GM21528 (cell line): ENCODE results near the gene TBC1D19.
"Not testable (repeated sequence)": the region's sequence is repeated elsewhere in the genome, so short reads cannot be mapped to it uniquely, and the experiment has no call there.

Experiments used
- ATAC-seq: cut with Tn5 transposase; IDR thresholded peaks from one replicate; pipeline ENCODE4 v1.9.1; 2021; ENCODE audit warnings: mild to moderate bottlenecking, moderate library complexity; ENCODE audit not compliant: unreplicated experiment, low FRiP score

The TBC1D19 gene

DNA sequence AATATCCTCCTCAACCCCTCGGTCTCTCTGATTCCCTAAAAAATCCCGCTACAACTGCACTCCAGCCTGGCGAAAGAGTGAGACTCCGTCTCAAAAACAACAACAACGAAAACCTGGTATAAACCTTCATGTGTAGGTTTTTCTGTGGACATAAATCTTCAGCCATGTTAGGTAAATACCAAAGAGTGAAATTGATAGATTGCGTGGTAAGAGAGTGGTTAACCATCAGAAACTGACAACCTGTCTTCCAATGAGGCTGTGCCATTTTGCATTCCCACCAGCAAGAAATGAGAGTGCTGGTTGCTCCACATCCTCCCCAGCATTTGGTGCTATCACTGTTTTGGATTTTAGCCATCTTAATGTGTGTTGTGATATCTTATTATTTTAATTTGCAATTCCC, 10.9 kb downstream of the TBC1D19 start:
- no peak for ATAC-seq

- ATAC-seq = no peak
Observed at GRCh38 chr4:26596843-26597242, 13.0 kb downstream of the TBC1D19 start.

- no peak for ATAC-seq
Observed at GRCh38 chr4:26601204-26601603, 17.3 kb downstream of the TBC1D19 start.

GRCh38 chr4:26607776-26608175, 23.9 kb downstream of the TBC1D19 start:
- no peak for ATAC-seq

DNA sequence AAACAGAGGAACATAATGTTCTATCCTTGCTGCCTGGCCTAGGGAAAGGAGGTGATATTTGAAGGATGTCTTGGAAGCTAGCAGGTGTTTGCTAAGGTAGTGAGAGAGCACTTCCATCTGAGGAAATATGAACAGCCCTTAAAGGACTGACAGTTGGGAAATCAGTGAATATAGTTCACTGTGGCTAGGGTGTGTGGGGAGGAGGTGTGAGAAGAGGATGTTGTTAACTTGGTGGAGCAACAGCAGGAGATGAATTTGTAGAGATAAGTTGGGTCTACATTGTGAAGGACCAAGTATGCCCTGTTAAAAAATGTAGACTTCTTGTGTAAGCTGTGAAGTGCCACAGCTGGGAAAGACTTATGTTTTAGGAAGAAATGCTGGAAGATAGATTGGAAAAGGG, 25.5 kb downstream of the TBC1D19 start:
- no peak for ATAC-seq

- no peak for ATAC-seq
Observed at GRCh38 chr4:26609868-26610267, 26.0 kb downstream of the TBC1D19 start.

GRCh38 chr4:26611372-26611771, 27.5 kb downstream of the TBC1D19 start:
- no peak for ATAC-seq

- ATAC-seq = no peak
Observed at GRCh38 chr4:26611885-26612284, 28.0 kb downstream of the TBC1D19 start.

DNA sequence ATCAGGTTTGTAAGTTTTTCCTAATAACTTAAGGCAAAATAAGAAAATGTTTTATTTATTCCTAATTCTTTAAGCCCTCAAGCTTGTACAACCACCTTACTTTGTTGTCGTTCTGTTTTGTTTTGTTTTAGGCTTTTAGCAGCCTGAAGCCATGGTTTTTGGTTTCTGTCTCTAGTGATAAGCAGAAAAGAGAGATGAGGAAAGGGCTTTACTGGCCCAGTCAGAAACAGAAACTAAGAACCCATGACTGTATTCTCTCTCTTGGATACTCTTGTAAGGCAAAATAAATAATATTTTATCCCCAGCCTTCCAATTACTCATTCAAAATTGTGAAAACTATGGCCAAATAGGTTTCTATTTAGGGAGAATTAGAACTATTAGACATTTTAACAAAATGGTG, 29.4 kb downstream of the TBC1D19 start:
- no peak for ATAC-seq

DNA sequence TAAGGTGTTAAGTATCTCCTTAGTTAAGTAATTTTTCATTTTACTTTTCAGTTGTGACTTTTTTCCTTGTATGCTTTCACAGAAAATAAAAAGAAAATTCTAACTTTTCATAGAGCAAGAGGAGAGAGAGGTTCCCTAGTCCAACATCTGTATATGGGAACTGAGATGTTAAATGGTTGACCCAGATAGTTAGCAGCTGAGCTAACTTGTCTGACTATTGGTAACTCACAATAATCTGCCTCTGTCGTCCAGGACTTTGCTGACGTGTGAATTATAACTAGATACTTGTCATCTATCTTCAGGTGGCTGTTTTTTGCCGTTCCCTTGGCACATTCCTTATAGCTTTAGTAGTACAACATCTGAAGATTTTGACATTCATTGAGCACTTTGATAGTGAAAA, 29.9 kb downstream of the TBC1D19 start:
- ATAC-seq = no peak

- no peak for ATAC-seq
Observed at GRCh38 chr4:26619784-26620183, 35.9 kb downstream of the TBC1D19 start.

- ATAC-seq = no peak
Observed at GRCh38 chr4:26621366-26621765, 37.5 kb downstream of the TBC1D19 start.

- no peak for ATAC-seq
Observed at GRCh38 chr4:26622913-26623312, 39.0 kb downstream of the TBC1D19 start.

DNA sequence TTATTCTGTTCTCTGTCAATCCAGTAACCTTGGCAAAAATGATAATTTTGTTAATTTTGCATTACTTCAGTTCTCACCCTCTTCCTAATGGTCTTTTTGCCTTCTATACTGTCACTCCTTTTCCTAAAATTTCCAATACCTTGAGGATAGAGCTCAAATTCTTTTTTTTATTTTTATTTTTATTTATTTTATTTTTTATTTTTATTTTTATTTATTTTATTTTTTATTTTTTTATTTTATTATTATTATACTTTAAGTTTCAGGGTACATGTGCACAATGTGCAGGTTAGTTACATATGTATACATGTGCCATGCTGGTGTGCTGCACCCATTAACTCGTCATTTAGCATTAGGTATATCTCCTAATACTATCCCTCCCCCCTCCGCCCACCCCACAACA, 42.8 kb downstream of the TBC1D19 start:
- ATAC-seq = not testable (repeated sequence)

- ATAC-seq = no peak
Observed at GRCh38 chr4:26632916-26633315, 49.0 kb downstream of the TBC1D19 start.

DNA sequence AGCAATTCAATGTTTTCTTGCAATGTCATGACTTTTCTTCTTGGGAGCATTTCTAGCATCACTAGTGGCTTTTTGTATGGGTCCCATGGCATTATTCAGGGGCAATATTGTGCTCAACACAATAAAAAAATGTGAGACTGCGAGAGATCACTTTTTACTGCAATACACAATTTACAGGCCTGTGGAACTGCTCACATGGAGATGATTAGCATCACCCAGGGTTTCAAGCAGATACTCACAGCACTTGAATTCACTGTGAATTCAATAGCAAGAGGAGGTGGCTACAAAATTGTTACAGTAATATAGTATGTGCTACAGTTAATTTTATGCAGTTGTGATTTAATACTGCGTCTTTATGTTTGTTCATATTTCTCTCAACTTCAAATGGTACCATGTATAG, 50.4 kb downstream of the TBC1D19 start:
- no peak for ATAC-seq

DNA sequence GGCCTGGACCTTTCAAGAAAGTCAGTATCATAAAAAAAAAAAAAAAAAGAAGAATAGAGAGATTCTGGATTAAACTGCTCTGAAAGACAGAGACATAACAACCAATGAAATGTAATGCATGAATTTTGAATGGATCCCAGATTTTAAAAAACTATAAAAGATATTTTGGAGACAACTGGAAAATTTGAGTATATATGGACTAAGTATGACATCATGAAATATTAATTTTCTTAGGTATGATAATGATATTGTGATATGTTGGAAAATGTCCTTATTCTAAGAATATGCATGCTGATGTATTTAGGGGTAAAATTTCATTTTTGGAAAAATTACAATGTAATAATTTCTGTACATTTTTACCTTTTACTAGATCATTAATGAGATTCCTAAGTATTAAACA, 52.6 kb downstream of the TBC1D19 start:
- ATAC-seq = no peak

DNA sequence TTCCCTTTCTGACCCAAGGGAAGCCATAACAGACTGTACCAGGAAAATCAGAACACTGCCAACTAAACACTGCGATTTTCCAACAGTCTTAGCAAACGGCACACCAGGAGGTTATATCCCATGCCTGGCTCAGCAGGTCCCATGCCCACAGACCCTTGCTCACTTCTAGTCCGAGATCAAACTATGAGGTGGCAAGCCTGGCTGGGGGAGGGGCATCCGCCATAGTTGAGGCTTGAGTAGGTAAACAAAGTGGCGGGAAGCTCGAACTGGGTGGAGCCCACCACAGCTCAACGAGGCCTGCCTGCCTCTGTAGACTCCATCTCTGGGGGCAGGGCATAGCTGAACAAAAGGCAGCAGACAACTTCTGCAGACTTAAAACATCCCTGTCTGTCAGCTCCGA, 56.8 kb downstream of the TBC1D19 start:
- not testable (repeated sequence) for ATAC-seq

DNA sequence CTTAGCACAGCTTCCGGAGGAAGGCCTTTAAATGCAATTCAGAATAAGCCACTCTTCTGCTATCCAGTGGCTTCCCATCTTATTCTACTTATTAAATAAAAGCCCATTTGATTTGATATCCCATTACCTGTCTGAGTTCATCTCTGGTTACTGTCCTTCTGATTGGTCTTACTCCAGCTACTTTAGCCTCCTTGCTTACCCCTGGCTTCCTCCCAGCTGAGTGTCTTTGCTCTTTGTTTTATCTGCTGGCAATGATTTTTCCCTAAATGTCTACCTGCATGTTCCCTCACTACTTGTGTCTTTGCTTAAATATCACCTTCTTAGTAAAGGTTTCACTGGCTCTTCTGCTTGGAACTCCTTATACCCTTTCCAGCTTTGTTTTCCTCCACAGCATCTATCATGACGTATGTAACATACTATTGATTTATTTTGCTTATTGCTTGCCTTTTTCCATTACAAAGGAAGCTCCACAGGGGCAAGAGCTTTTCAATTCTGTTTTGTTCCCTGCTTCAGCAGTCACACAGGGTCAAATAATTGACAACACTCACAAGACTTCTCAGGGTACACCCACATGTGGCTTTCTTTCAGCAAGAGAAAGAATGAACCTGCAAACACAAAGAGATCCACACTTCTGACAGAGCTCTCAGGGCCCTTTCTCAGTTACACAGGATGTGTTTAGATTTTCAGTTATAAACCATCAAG, 63.8 kb downstream of the TBC1D19 start:
- no peak for ATAC-seq

GRCh38 chr4:26648260-26648659, 64.4 kb downstream of the TBC1D19 start:
- ATAC-seq = no peak

GRCh38 chr4:26660261-26660660, 76.4 kb downstream of the TBC1D19 start:
- no peak for ATAC-seq

DNA sequence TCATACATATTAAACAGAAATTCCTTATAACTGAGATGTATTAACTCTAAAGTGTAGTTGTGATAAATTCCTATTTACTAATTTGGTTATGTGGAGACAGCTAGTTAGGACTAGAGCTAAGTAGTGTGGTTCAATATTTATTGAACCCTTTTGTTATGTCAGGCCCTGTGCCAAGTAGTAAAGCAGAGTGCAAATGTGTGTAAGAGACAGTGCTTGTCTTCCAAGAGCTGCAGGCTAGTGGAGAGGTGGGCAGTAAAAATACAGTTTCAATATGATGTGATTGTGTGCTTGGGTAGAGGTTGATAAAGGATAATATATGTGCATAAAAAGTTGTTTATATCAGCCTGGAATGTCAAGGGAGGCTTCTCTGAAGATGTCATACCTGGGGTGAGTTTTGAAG, 80.0 kb downstream of the TBC1D19 start:
- no peak for ATAC-seq
